WTC11 (cell line): ENCODE data around the gene RIPK1. TPM values are rescaled to one million over a fixed set of nuclear protein-coding genes. Genes with fewer than 3 reads are reported as not detected.

Experiments
- ARID4B ChIP-seq: sonication (generic); formaldehyde crosslinking; IDR thresholded peaks from 2 replicates; pipeline ENCODE4 v1.8.0; 2023; ENCODE audit warnings: missing genetic modification reagents, mild to moderate bottlenecking, borderline replicate concordance
- CREM ChIP-seq: sonication (generic); formaldehyde crosslinking; IDR thresholded peaks from 2 replicates; pipeline ENCODE4 v1.8.1; 2022; ENCODE audit warnings: mild to moderate bottlenecking, missing genetic modification reagents, moderate library complexity
- E2F5 ChIP-seq: sonication (generic); formaldehyde crosslinking; IDR thresholded peaks from 2 replicates; pipeline ENCODE4 v1.8.1; 2022; ENCODE audit warnings: mild to moderate bottlenecking, moderate library complexity, missing genetic modification reagents
- EMX1 ChIP-seq: fragments of 250-450 bp; sonication (Bioruptor Pico); IDR thresholded peaks from 2 replicates; pipeline ENCODE4 v1.8.0; 2021; ENCODE audit warnings: mild to moderate bottlenecking
- ETV6 ChIP-seq: sonication (generic); formaldehyde crosslinking; IDR thresholded peaks from 2 replicates; pipeline ENCODE4 v1.8.1; 2022; ENCODE audit warnings: mild to moderate bottlenecking, missing genetic modification reagents
- GABPB1 ChIP-seq: sonication (generic); formaldehyde crosslinking; IDR thresholded peaks from 2 replicates; pipeline ENCODE4 v1.8.1; 2023; ENCODE audit warnings: mild to moderate bottlenecking, missing genetic modification reagents
- GTF2I ChIP-seq: fragments of 250-450 bp; sonication (Bioruptor Pico); conservative IDR thresholded peaks from 2 replicates; pipeline ENCODE4 v1.4.0; 2021; ENCODE audit warnings: mild to moderate bottlenecking
- NFE2L1 ChIP-seq: sonication (generic); formaldehyde crosslinking; IDR thresholded peaks from 2 replicates; pipeline ENCODE4 v1.8.1; 2023; ENCODE audit warnings: missing genetic modification reagents
- ZNF219 ChIP-seq: sonication (generic); formaldehyde crosslinking; IDR thresholded peaks from 2 replicates; pipeline ENCODE4 v1.8.0; 2023; ENCODE audit warnings: missing genetic modification reagents, mild to moderate bottlenecking, borderline replicate concordance
- ZNF281 ChIP-seq: sonication (generic); formaldehyde crosslinking; IDR thresholded peaks from 2 replicates; pipeline ENCODE4 v1.8.0; 2023; ENCODE audit warnings: mild to moderate bottlenecking, missing genetic modification reagents
- total RNA-seq: library from RNA; stranded (reverse); gene quantifications from 3 replicates; pipeline ENCODE4 v1.2.3, GENCODE V29; 2021
- TF ChIP-seq, protein P1 (sequence below): sonication (generic); formaldehyde crosslinking; IDR thresholded peaks from 2 replicates; pipeline ENCODE4 v1.8.0; 2022; ENCODE audit warnings: mild to moderate bottlenecking, missing genetic modification reagents
- TF ChIP-seq, protein P2 (sequence below): sonication (generic); formaldehyde crosslinking; IDR thresholded peaks from 2 replicates; pipeline ENCODE4 v1.8.1; 2023; ENCODE audit warnings: mild to moderate bottlenecking, missing genetic modification reagents, borderline replicate concordance

RIPK1 gene
- total RNA-seq, 1 experiment from 2014 or later, result 8.7 TPM

GRCh38 chr6:3162565-3163247 is 94.4 kb downstream of the RIPK1 start (continued):
- TF ChIP-seq ARID4B (peak; percentile 42; the same call in 1 of the 2 replicates), GABPB1 (CRISPR knock-in tag) (peak; percentile 62; the same call in 1 of the 2 replicates), GTF2I (CRISPR knock-in tag) (no peak), ETV6 (CRISPR knock-in tag) (peak; percentile 66; the same call in 1 of the 2 replicates), EMX1 (CRISPR knock-in tag) (0 out of 2 replicates have a peak, but pooled peaks have one; percentile 70), E2F5 (CRISPR knock-in tag) (peak; percentile 86), NFE2L1 (peak; percentile 69), ZNF219 (CRISPR knock-in tag) (0 out of 2 replicates have a peak, but pooled peaks have one; percentile 46), ZNF281 (CRISPR knock-in tag) (0 out of 2 replicates have a peak, but pooled peaks have one; percentile 70), CREM (peak; percentile 75)
- TF ChIP-seq, protein P1, sequence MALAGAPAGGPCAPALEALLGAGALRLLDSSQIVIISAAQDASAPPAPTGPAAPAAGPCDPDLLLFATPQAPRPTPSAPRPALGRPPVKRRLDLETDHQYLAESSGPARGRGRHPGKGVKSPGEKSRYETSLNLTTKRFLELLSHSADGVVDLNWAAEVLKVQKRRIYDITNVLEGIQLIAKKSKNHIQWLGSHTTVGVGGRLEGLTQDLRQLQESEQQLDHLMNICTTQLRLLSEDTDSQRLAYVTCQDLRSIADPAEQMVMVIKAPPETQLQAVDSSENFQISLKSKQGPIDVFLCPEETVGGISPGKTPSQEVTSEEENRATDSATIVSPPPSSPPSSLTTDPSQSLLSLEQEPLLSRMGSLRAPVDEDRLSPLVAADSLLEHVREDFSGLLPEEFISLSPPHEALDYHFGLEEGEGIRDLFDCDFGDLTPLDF (CRISPR knock-in tag), result peak; percentile 39; the same call in 1 of the 2 replicates
- TF ChIP-seq, protein P2, sequence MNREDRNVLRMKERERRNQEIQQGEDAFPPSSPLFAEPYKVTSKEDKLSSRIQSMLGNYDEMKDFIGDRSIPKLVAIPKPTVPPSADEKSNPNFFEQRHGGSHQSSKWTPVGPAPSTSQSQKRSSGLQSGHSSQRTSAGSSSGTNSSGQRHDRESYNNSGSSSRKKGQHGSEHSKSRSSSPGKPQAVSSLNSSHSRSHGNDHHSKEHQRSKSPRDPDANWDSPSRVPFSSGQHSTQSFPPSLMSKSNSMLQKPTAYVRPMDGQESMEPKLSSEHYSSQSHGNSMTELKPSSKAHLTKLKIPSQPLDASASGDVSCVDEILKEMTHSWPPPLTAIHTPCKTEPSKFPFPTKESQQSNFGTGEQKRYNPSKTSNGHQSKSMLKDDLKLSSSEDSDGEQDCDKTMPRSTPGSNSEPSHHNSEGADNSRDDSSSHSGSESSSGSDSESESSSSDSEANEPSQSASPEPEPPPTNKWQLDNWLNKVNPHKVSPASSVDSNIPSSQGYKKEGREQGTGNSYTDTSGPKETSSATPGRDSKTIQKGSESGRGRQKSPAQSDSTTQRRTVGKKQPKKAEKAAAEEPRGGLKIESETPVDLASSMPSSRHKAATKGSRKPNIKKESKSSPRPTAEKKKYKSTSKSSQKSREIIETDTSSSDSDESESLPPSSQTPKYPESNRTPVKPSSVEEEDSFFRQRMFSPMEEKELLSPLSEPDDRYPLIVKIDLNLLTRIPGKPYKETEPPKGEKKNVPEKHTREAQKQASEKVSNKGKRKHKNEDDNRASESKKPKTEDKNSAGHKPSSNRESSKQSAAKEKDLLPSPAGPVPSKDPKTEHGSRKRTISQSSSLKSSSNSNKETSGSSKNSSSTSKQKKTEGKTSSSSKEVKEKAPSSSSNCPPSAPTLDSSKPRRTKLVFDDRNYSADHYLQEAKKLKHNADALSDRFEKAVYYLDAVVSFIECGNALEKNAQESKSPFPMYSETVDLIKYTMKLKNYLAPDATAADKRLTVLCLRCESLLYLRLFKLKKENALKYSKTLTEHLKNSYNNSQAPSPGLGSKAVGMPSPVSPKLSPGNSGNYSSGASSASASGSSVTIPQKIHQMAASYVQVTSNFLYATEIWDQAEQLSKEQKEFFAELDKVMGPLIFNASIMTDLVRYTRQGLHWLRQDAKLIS (CRISPR knock-in tag), result no peak
